Prostate gland (tissue), 2 donors: ENCODE data around the gene SV2B. TPM values are rescaled to one million over a fixed set of nuclear protein-coding genes. Genes with fewer than 3 reads are reported as not detected.

Source experiments
- DNase-seq: peaks from one replicate; pipeline ENCODE4 v3.0.0-alpha.2; 2019; ENCODE audit warnings: low spot score
- H3K27ac ChIP-seq, 2 donors: fragments of 200-600 bp; sonication (generic); 2 replicates each; pipeline ENCODE4 v1.5.1; 2017 to 2019
- H3K27me3 ChIP-seq: fragments of 200-600 bp; sonication (generic); replicated peaks from 2 replicates; pipeline ENCODE4 v1.5.1; 2019; ENCODE audit not compliant: insufficient read depth
- H3K36me3 ChIP-seq, 2 donors: fragments of 200-600 bp; sonication (generic); 1 replicate in 1 of 2; 2 replicates in 1 of 2; pipeline versions ENCODE4 v1.5.1 to v1.8.1; 2017 to 2019
- H3K4me1 ChIP-seq: fragments of 200-600 bp; sonication (generic); replicated peaks from 2 replicates; pipeline ENCODE4 v1.5.1; 2019
- H3K4me3 ChIP-seq, 2 donors: fragments of 200-600 bp; sonication (generic); 2 replicates each; pipeline ENCODE4 v1.5.1; 2017 to 2019
- H3K9me3 ChIP-seq: fragments of 200-600 bp; sonication (generic); 2 replicates; pipeline ENCODE4 v1.5.1; 2017
- POLR2A ChIP-seq: fragments of 450-650 bp; IDR thresholded peaks from one replicate; pipeline ENCODE4 v1.6.1; 2016; ENCODE audit warnings: antibody characterized with exemption, mild to moderate bottlenecking
- POLR2AphosphoS5 ChIP-seq: sonication (generic); formaldehyde crosslinking; IDR thresholded peaks from one replicate; pipeline ENCODE4 v1.6.1; 2017; ENCODE audit warnings: antibody characterized with exemption
- WGBS: methylation state at CpG from one replicate; pipeline ENCODE4 v1.1.5; 2018; 5-methylcytosine and 5-hydroxymethylcytosine counted together
- intact Hi-C: fragments of 100-400 bp; cut with DNase I; formaldehyde crosslinking; loops from one replicate; pipeline ENCODE4 v1.14.2; 2022
- total RNA-seq, 2 donors: library from RNA; depleted of rRNA; stranded (reverse); fragments of >200 nt; gene quantifications; one replicate each; pipeline ENCODE4 v1.1.0, GENCODE V29; 2016
- TF ChIP-seq, protein P1 (sequence below), 4 experiments: fragments of 200-600 bp in 2 of 4; fragments of 450-650 bp in 2 of 4; sonication (generic) in 2 of 4; IDR thresholded peaks; 1 replicate in 3 of 4; 2 replicates in 1 of 4; pipeline ENCODE4 v1.5.1; 2016 to 2019; ENCODE audit warnings: antibody characterized with exemption in 4 of 4, mild to moderate bottlenecking in 2 of 4, moderate library complexity in 2 of 4

The SV2B gene
- total RNA-seq, 2 donors from 2014 or later, result 2.3 to 5.4 TPM

DNA sequence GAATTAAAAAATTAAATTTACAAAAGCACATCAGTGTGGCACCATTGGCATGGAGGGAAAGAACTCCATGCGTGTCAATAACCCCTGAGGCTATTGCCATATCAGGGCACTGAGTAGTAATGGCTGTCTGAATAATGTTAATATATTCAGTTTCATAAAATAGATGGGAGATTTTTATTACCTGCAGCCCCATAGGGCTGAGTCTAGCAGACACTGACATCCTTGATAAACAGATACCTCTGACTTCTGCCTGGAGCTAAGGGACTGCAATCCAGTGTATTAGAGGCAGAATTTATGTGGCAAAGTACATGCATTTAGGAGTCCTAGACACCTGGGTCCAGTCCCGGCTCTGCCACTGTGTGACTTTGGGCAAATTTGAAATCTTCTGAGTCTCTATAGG lies 38.8 kb upstream of the SV2B start:
- Histone ChIP-seq H3K4me1 (no peaks in the 10 kb centered on the region), H3K36me3 (no peaks in the 10 kb centered on the region), H3K27me3 (no peaks in the 10 kb centered on the region), H3K9me3 (no peaks in the 10 kb centered on the region), H3K4me3 (no peak overlapping the region), H3K27ac (no peak overlapping the region)
- WGBS, result 81% methylated on average over 2 of the region's 2 CpGs
- TF ChIP-seq POLR2A (no peak), POLR2AphosphoS5 (no peak)
- TF ChIP-seq, protein P1, sequence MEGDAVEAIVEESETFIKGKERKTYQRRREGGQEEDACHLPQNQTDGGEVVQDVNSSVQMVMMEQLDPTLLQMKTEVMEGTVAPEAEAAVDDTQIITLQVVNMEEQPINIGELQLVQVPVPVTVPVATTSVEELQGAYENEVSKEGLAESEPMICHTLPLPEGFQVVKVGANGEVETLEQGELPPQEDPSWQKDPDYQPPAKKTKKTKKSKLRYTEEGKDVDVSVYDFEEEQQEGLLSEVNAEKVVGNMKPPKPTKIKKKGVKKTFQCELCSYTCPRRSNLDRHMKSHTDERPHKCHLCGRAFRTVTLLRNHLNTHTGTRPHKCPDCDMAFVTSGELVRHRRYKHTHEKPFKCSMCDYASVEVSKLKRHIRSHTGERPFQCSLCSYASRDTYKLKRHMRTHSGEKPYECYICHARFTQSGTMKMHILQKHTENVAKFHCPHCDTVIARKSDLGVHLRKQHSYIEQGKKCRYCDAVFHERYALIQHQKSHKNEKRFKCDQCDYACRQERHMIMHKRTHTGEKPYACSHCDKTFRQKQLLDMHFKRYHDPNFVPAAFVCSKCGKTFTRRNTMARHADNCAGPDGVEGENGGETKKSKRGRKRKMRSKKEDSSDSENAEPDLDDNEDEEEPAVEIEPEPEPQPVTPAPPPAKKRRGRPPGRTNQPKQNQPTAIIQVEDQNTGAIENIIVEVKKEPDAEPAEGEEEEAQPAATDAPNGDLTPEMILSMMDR (IDR thresholded peaks at IDR 0.05), result no peak
- intact Hi-C loops, result no loop called here
- no peak for DNase-seq

DNA sequence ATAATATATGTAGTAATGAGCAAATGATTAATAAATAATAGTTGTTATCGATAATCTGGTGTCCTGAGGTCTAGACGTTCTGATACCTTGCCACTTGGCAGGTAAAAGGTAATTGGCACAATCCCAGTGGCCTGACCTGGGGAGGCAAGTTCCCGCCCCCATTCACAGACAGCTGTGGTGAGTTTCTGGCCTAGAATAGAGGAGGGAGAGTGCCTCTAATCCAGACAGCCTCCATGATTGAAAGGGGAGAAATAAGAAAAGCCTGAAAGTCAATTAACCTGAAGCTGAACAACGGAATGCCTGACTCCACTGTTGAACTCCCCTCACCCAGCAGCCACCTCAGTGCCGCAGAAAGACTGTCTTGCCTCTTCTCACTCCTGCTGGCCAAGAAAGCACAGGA lies 38.1 kb upstream of the SV2B start:
- Histone ChIP-seq H3K36me3 (no peaks in the 10 kb centered on the region), H3K4me3 (no peak overlapping the region), H3K27ac (no peak overlapping the region), H3K9me3 (no peaks in the 10 kb centered on the region), H3K4me1 (no peaks in the 10 kb centered on the region), H3K27me3 (no peaks in the 10 kb centered on the region)
- intact Hi-C loops, result no loop called here
- DNase-seq, result no peak
- 71% methylated on average over 5 of the region's 5 CpGs for WGBS
- TF ChIP-seq POLR2AphosphoS5 (no peak), POLR2A (no peak)
- TF ChIP-seq, protein P1 (IDR thresholded peaks at IDR 0.05), result no peak

DNA sequence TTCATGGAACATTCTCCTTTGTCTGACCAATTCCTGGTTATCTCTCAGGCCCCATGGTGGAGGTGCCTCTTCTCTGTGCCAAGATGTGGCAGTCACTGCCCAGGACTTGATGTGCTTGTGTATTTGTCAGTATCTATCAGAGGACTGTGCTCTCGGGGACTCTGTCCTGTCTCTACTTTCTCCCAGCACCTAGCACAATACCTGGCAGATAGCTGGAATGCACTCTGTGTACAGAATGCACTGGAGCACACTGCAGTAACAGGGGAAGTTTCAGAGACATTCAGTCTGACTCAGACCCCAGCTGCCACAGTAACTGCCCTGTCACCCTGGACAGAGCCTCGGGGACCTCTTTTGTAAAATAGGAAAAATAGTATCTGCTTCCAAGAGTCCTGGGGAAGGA lies 34.6 kb upstream of the SV2B start:
- WGBS, result 46% methylated on average over 2 of the region's 2 CpGs
- intact Hi-C loops, result no loop called here
- no peak for DNase-seq
- no peaks in the 10 kb centered on the region for H3K9me3 ChIP-seq
- no peak overlapping the region for H3K4me3 ChIP-seq
- no peak overlapping the region for H3K27ac ChIP-seq
- H3K27me3 ChIP-seq, result no peaks in the 10 kb centered on the region
- no peaks in the 10 kb centered on the region for H3K36me3 ChIP-seq
- TF ChIP-seq, protein P1 (IDR thresholded peaks at IDR 0.05), result no peak
- TF ChIP-seq POLR2A, result no peak
- no peak for TF ChIP-seq POLR2AphosphoS5
- no peaks in the 10 kb centered on the region for H3K4me1 ChIP-seq

DNA sequence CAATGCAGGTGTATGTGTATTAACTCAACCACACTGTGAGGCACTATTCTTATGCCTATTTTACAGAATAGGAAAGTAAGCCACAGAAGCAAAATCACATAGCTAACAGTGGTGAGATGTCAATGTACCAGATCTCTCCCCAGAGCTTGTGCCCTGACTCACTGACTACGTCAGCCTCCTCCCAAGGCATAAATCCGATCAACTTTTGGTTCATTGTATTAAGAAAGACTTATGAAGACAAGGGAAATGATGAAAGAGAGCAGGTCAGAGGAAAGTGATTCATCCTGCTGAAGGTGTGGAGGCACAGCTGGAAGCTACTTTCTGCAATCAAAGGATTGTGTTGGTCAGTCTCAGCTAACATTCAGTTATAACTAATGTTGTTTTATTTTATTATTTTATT lies 33.0 kb upstream of the SV2B start:
- H3K4me3 ChIP-seq, result no peak overlapping the region
- no peaks in the 10 kb centered on the region for H3K27me3 ChIP-seq
- no peak for DNase-seq
- WGBS, result 82% methylated on average over 2 of the region's 2 CpGs
- intact Hi-C loops, result no loop called here
- H3K9me3 ChIP-seq, result no peaks in the 10 kb centered on the region
- no peaks in the 10 kb centered on the region for H3K36me3 ChIP-seq
- TF ChIP-seq POLR2AphosphoS5, result no peak
- TF ChIP-seq, protein P1 (IDR thresholded peaks at IDR 0.05), result no peak
- TF ChIP-seq POLR2A, result no peak
- H3K27ac ChIP-seq, result no peak overlapping the region
- no peaks in the 10 kb centered on the region for H3K4me1 ChIP-seq

DNA sequence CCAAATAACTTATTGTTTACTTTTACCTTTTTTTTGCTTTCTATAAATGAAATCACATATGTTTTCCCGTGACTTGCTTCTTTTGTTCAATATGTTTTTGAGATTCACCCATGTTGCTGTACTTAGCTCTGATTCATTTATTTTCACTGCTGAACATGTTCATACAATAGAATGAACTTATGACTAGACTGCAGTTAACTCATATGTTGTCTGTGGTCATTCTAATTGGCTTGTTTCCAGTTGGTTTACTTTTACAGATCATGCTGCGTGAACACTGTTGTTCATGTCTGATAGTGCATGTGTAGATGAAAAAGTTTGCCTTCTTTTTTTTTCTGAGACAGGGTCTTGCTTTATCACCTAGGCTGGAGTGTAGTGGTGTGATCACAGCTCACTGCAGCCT lies 31.6 kb upstream of the SV2B start:
- H3K27me3 ChIP-seq, result no peaks in the 10 kb centered on the region
- 90% methylated on average over 2 of the region's 2 CpGs for WGBS
- no peaks in the 10 kb centered on the region for H3K4me1 ChIP-seq
- no peaks in the 10 kb centered on the region for H3K36me3 ChIP-seq
- TF ChIP-seq, protein P1 (IDR thresholded peaks at IDR 0.05), result no peak
- TF ChIP-seq POLR2A, result no peak
- TF ChIP-seq POLR2AphosphoS5, result no peak
- no peak overlapping the region for H3K27ac ChIP-seq
- intact Hi-C loops, result no loop called here
- no peaks in the 10 kb centered on the region for H3K9me3 ChIP-seq
- no peak for DNase-seq
- no peak overlapping the region for H3K4me3 ChIP-seq
